LNCAP (cell line): ENCODE results near the gene TNS3.

ENCODE experiments used
- CTCF ChIP-seq: fragments of 450-650 bp; IDR thresholded peaks from 2 replicates; pipeline ENCODE4 v1.5.1; 2017; ENCODE audit warnings: mild to moderate bottlenecking

TNS3 gene

GRCh38 chr7:47536661-47537611 lies 45.0 kb downstream of the TNS3 start:
- no peak for TF ChIP-seq CTCF

- TF ChIP-seq CTCF: no peak
Measured at GRCh38 chr7:47535704-47536628, 45.9 kb downstream of the TNS3 start.

- no peak for TF ChIP-seq CTCF
Measured at GRCh38 chr7:47535035-47535703, 46.7 kb downstream of the TNS3 start.

GRCh38 chr7:47534322-47535034 lies 47.4 kb downstream of the TNS3 start:
- no peak for TF ChIP-seq CTCF

GRCh38 chr7:47531584-47532492 lies 50.1 kb downstream of the TNS3 start:
- no peak for TF ChIP-seq CTCF

GRCh38 chr7:47529826-47530555 lies 51.9 kb downstream of the TNS3 start:
- no peak for TF ChIP-seq CTCF
